ENCODE measurements around the gene DLL3. TPM values are rescaled to one million over a fixed set of nuclear protein-coding genes. Genes with fewer than 3 reads are reported as not detected.
"Not testable (repeated sequence)": the region's sequence is repeated elsewhere in the genome, so short reads cannot be mapped to it uniquely, and the experiment has no call there.

DLL3 gene
- total and polyA plus RNA-seq, 9 donors: 0.09 to 0.27 (median 0.22) TPM; not detected in 1

GRCh38 chr19:39470724-39471339 lies 27.9 kb upstream of the DLL3 start:
- no peak for DNase-seq
- Histone ChIP-seq H3K27me3 (ENCODE audit: control insufficient read depth, insufficient read depth, low read length) (no peaks in the 10 kb centered on the region), H3K36me3 (ENCODE audit: control insufficient read depth, insufficient read depth, low read length) (peaks cover 91% of the 10 kb centered on the region), H3K9me3 (replicated peaks; ENCODE audit: control insufficient read depth, low read depth, low read length) (no peaks in the 10 kb centered on the region), H3K27ac (ENCODE audit: low read length) (no peak overlapping the region), H3K4me3 (ENCODE audit: low read length) (no peak overlapping the region), H3K4me1 (ENCODE audit: control insufficient read depth, insufficient read depth, low read length) (no peaks in the 10 kb centered on the region)
- WGBS (ENCODE audit: insufficient coverage): 88% methylated on average over 1 of the region's 7 CpGs

- no peaks in the 10 kb centered on the region for H3K9me3 ChIP-seq (replicated peaks; ENCODE audit: control insufficient read depth, low read depth, low read length)
- H3K36me3 ChIP-seq (ENCODE audit: control insufficient read depth, insufficient read depth, low read length): peaks cover 92% of the 10 kb centered on the region
- H3K27ac ChIP-seq (ENCODE audit: low read length): no peak overlapping the region
- 96% methylated on average over 6 of the region's 8 CpGs for WGBS (ENCODE audit: insufficient coverage)
- H3K4me3 ChIP-seq (ENCODE audit: low read length): no peak overlapping the region
- no peaks in the 10 kb centered on the region for H3K27me3 ChIP-seq (ENCODE audit: control insufficient read depth, insufficient read depth, low read length)
- no peak for DNase-seq
- no peaks in the 10 kb centered on the region for H3K4me1 ChIP-seq (ENCODE audit: control insufficient read depth, insufficient read depth, low read length)
These were observed 26.8 kb upstream of the DLL3 start for GRCh38 chr19:39471756-39472536.

GRCh38 chr19:39472746-39473442 lies 25.9 kb upstream of the DLL3 start:
- no peaks in the 10 kb centered on the region for H3K4me1 ChIP-seq (ENCODE audit: control insufficient read depth, insufficient read depth, low read length)
- 87% methylated on average over 16 of the region's 32 CpGs for WGBS (ENCODE audit: insufficient coverage)
- no peak overlapping the region for H3K27ac ChIP-seq (ENCODE audit: low read length)
- no peak overlapping the region for H3K4me3 ChIP-seq (ENCODE audit: low read length)
- H3K9me3 ChIP-seq (replicated peaks; ENCODE audit: control insufficient read depth, low read depth, low read length): no peaks in the 10 kb centered on the region
- peaks cover 87% of the 10 kb centered on the region for H3K36me3 ChIP-seq (ENCODE audit: control insufficient read depth, insufficient read depth, low read length)
- no peaks in the 10 kb centered on the region for H3K27me3 ChIP-seq (ENCODE audit: control insufficient read depth, insufficient read depth, low read length)
- no peak for DNase-seq

GRCh38 chr19:39473443-39473960 lies 25.2 kb upstream of the DLL3 start:
- H3K4me3 ChIP-seq (ENCODE audit: low read length): no peak overlapping the region
- H3K27ac ChIP-seq (ENCODE audit: low read length): no peak overlapping the region
- H3K36me3 ChIP-seq (ENCODE audit: control insufficient read depth, insufficient read depth, low read length): peaks cover 81% of the 10 kb centered on the region
- no peak for DNase-seq
- WGBS (ENCODE audit: insufficient coverage): 95% methylated on average over 3 of the region's 11 CpGs
- no peaks in the 10 kb centered on the region for H3K4me1 ChIP-seq (ENCODE audit: control insufficient read depth, insufficient read depth, low read length)
- no peaks in the 10 kb centered on the region for H3K9me3 ChIP-seq (replicated peaks; ENCODE audit: control insufficient read depth, low read depth, low read length)
- H3K27me3 ChIP-seq (ENCODE audit: control insufficient read depth, insufficient read depth, low read length): no peaks in the 10 kb centered on the region

- DNase-seq: peak; percentile 38
- Histone ChIP-seq H3K4me3 (ENCODE audit: low read length) (no peak overlapping the region), H3K4me1 (ENCODE audit: control insufficient read depth, insufficient read depth, low read length) (no peaks in the 10 kb centered on the region), H3K27me3 (ENCODE audit: control insufficient read depth, insufficient read depth, low read length) (no peaks in the 10 kb centered on the region), H3K36me3 (ENCODE audit: control insufficient read depth, insufficient read depth, low read length) (peaks cover 74% of the 10 kb centered on the region), H3K27ac (ENCODE audit: low read length) (no peak overlapping the region), H3K9me3 (replicated peaks; ENCODE audit: control insufficient read depth, low read depth, low read length) (no peaks in the 10 kb centered on the region)
- WGBS (ENCODE audit: insufficient coverage): 76% methylated on average over 4 of the region's 9 CpGs
These were observed 24.6 kb upstream of the DLL3 start for GRCh38 chr19:39474139-39474620.

GRCh38 chr19:39475748-39476147 lies 23.0 kb upstream of the DLL3 start:
- Histone ChIP-seq H3K27me3 (ENCODE audit: control insufficient read depth, insufficient read depth, low read length) (no peaks in the 10 kb centered on the region), H3K4me1 (ENCODE audit: control insufficient read depth, insufficient read depth, low read length) (peaks cover 8% of the 10 kb centered on the region), H3K4me3 (ENCODE audit: low read length) (no peak overlapping the region), H3K36me3 (ENCODE audit: control insufficient read depth, insufficient read depth, low read length) (peaks cover 59% of the 10 kb centered on the region), H3K9me3 (replicated peaks; ENCODE audit: control insufficient read depth, low read depth, low read length) (no peaks in the 10 kb centered on the region), H3K27ac (ENCODE audit: low read length) (no peak overlapping the region)
- 86% methylated on average over 2 of the region's 2 CpGs for WGBS (ENCODE audit: insufficient coverage)
- DNase-seq: no peak

GRCh38 chr19:39479319-39479801 lies 19.4 kb upstream of the DLL3 start:
- H3K4me3 ChIP-seq (ENCODE audit: low read length); H3K27ac ChIP-seq (ENCODE audit: low read length); H3K27me3 ChIP-seq (ENCODE audit: control insufficient read depth, insufficient read depth, low read length); DNase-seq; H3K9me3 ChIP-seq (replicated peaks; ENCODE audit: control insufficient read depth, low read depth, low read length): not testable (repeated sequence)
- 92% methylated on average over 3 of the region's 11 CpGs for WGBS (ENCODE audit: insufficient coverage)
- Histone ChIP-seq H3K4me1 (ENCODE audit: control insufficient read depth, insufficient read depth, low read length) (peaks cover 18% of the 10 kb centered on the region), H3K36me3 (ENCODE audit: control insufficient read depth, insufficient read depth, low read length) (peaks cover 36% of the 10 kb centered on the region)

GRCh38 chr19:39479916-39480315 lies 18.8 kb upstream of the DLL3 start:
- DNase-seq: no peak
- peak overlapping the region; percentile 85 for H3K27ac ChIP-seq (ENCODE audit: low read length)
- H3K9me3 ChIP-seq (replicated peaks; ENCODE audit: control insufficient read depth, low read depth, low read length): no peaks in the 10 kb centered on the region
- peak overlapping the region; percentile 89 for H3K4me3 ChIP-seq (ENCODE audit: low read length)
- H3K4me1 ChIP-seq (ENCODE audit: control insufficient read depth, insufficient read depth, low read length): peaks cover 18% of the 10 kb centered on the region
- 35% methylated on average over 5 of the region's 10 CpGs for WGBS (ENCODE audit: insufficient coverage)
- no peaks in the 10 kb centered on the region for H3K27me3 ChIP-seq (ENCODE audit: control insufficient read depth, insufficient read depth, low read length)
- H3K36me3 ChIP-seq (ENCODE audit: control insufficient read depth, insufficient read depth, low read length): peaks cover 35% of the 10 kb centered on the region

GRCh38 chr19:39480337-39481228 lies 18.2 kb upstream of the DLL3 start, which contains the start of gene TIMM50:
TIMM50 (plus strand) TSS chr19:39480838; CDS start chr19:39480854, 16 bp downstream.
- peaks cover 34% of the 10 kb centered on the region for H3K36me3 ChIP-seq (ENCODE audit: control insufficient read depth, insufficient read depth, low read length)
- H3K9me3 ChIP-seq (replicated peaks; ENCODE audit: control insufficient read depth, low read depth, low read length): no peaks in the 10 kb centered on the region
- peak within 1 kb of the TSS; percentile 89 for H3K4me3 ChIP-seq (ENCODE audit: low read length)
- peak within 1 kb of the TSS; percentile 85 for H3K27ac ChIP-seq (ENCODE audit: low read length)
- no peaks in the 10 kb centered on the region for H3K27me3 ChIP-seq (ENCODE audit: control insufficient read depth, insufficient read depth, low read length)
- under 1% methylated on average over 43 of the region's 62 CpGs for WGBS (ENCODE audit: insufficient coverage)
- DNase-seq: peak; percentile 98
- H3K4me1 ChIP-seq (ENCODE audit: control insufficient read depth, insufficient read depth, low read length): peaks cover 18% of the 10 kb centered on the region

Data from muscle of leg (tissue), 11 donors.